Calu3 (cell line): ENCODE results near the gene FAM9C. TPM values are rescaled to one million over a fixed set of nuclear protein-coding genes. Genes with fewer than 3 reads are reported as not detected.
A peak's percentile ranks its signal among the peaks of the same experiment; 100 is the strongest.

Experiments
- BruUV-seq: library from RNA; stranded (reverse); fragments of 400-500 nt; replicated peaks from 2 replicates; lab custom pipeline; 2021; lab: Mats Ljungman, UMichigan
- CTCF ChIA-PET: fragments of 300-600 bp; sonication (Branson Sonifier 250); formaldehyde crosslinking; loops from one replicate; lab custom pipeline; 2022; ENCODE audit warnings: antibody characterized with exemption; lab: Charles Lee
- DNase-seq: peaks from one replicate; pipeline ENCODE4 v3.0.0; 2022
- H3K27ac Mint-ChIP-seq: one replicate; pipeline ENCODE4 v1.8.0; 2022; ENCODE audit warnings: mixed read lengths; ENCODE audit not compliant: unreplicated experiment
- H3K27me3 Mint-ChIP-seq: one replicate; pipeline ENCODE4 v1.8.0; 2022; ENCODE audit warnings: mixed read lengths; ENCODE audit not compliant: unreplicated experiment
- H3K36me3 Mint-ChIP-seq: one replicate; pipeline ENCODE4 v1.8.0; 2022; ENCODE audit warnings: mild to moderate bottlenecking, moderate library complexity, mixed read lengths; ENCODE audit not compliant: insufficient read depth, unreplicated experiment
- H3K4me1 Mint-ChIP-seq: one replicate; pipeline ENCODE4 v1.8.0; 2022; ENCODE audit warnings: mild to moderate bottlenecking, low read depth, mixed read lengths; ENCODE audit not compliant: unreplicated experiment
- H3K4me3 Mint-ChIP-seq: one replicate; pipeline ENCODE4 v1.8.0; 2022; ENCODE audit warnings: mild to moderate bottlenecking, low read depth, moderate library complexity, mixed read lengths; ENCODE audit not compliant: unreplicated experiment
- H3K9me3 Mint-ChIP-seq: one replicate; pipeline ENCODE4 v1.8.0; 2022; ENCODE audit warnings: low read depth, mixed read lengths; ENCODE audit not compliant: unreplicated experiment
- intact Hi-C: fragments of 100-400 bp; cut with micrococcal nuclease; formaldehyde crosslinking; loops from one replicate; pipeline ENCODE4 v1.10.0; 2022; ENCODE audit not compliant: unreplicated experiment
- total RNA-seq: library from RNA; stranded (reverse); gene quantifications from 2 replicates; pipeline ENCODE4 v1.2.3, GENCODE V29; 2022
- TF ChIP-seq, protein P1 (sequence below): fragments of 200-600 bp; IDR thresholded peaks from one replicate; pipeline ENCODE4 v1.8.0; 2022; ENCODE audit warnings: antibody characterized with exemption; ENCODE audit not compliant: unreplicated experiment

FAM9C gene
- total RNA-seq, 1 experiment from 2014 or later, result not detected

DNA sequence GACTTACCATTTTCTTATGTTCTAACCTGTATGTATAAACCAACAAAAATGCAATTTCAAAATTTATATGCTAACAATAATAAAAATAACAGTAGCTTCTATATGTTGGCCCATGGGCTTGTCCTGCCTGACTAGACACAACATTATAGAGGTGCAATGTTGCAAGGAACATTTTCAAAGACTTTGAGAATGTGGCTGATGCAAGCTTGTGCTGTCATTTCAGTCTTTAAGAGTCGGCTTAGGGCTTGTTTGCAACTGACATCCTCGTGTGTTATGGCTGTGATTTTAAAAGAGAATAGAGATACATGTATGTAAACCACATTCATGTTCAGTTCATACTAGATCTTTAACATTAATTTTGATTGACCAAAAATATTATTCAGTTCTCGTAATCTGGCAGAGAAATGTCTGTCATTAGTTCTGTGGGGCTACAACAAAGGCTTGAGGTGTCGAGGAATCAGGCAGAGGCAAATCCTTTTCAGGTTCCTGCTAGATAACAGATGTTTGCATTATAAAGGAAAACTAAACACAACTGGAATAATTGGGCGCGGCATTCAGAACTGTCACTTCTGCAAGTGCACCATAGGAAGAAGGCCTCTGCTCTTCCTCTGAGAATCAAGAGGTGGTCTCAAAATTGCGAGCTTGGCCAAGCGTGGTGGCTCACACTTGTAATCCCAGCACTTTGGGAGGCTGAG, 56.4 kb downstream of the FAM9C start:
- Mint-ChIP-seq H3K4me1 (peaks cover 55% of the 10 kb centered on the region), H3K27me3 (no peaks in the 10 kb centered on the region), H3K36me3 (peaks cover 45% of the 10 kb centered on the region), H3K4me3 (peak overlapping the region; percentile 30), H3K9me3 (peaks cover 9% of the 10 kb centered on the region), H3K27ac (peak overlapping the region; percentile 95)
- TSS peak; percentile 67 for BruUV-seq
- CTCF ChIA-PET, result no interaction called here
- TF ChIP-seq, protein P1, sequence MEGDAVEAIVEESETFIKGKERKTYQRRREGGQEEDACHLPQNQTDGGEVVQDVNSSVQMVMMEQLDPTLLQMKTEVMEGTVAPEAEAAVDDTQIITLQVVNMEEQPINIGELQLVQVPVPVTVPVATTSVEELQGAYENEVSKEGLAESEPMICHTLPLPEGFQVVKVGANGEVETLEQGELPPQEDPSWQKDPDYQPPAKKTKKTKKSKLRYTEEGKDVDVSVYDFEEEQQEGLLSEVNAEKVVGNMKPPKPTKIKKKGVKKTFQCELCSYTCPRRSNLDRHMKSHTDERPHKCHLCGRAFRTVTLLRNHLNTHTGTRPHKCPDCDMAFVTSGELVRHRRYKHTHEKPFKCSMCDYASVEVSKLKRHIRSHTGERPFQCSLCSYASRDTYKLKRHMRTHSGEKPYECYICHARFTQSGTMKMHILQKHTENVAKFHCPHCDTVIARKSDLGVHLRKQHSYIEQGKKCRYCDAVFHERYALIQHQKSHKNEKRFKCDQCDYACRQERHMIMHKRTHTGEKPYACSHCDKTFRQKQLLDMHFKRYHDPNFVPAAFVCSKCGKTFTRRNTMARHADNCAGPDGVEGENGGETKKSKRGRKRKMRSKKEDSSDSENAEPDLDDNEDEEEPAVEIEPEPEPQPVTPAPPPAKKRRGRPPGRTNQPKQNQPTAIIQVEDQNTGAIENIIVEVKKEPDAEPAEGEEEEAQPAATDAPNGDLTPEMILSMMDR, result no peak
- no peak for DNase-seq
- intact Hi-C loops, result loop anchor here (5.0 kb wide), 2 partner anchors 234 to 409 kb away; no protein-coding TSS in a partner anchor

DNA sequence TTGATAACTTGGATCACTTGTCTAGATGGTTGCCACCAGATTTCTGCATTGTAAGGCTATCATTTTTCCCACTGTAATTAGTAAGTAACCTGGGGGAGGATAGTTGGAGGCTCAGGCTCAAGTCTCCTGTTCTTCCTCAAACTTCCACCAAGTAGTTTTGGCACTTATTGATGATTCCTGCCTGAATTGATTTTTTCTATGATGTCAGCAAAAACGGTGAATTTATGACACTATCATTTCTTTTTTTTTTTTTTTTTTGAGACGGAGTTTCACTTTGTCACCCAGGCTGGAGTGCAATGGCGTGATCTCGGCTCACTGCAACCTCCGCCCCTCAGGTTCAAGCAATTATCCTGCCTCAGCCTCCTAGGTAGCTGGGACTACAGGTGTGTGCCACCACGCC, 57.1 kb downstream of the FAM9C start:
- DNase-seq, result no peak
- peak overlapping the region; percentile 95 for H3K27ac Mint-ChIP-seq
- H3K4me3 Mint-ChIP-seq, result peak overlapping the region; percentile 40
- CTCF ChIA-PET, result no interaction called here
- peaks cover 45% of the 10 kb centered on the region for H3K36me3 Mint-ChIP-seq
- intact Hi-C loops, result loop anchor here (5.0 kb wide), 2 partner anchors 235 to 410 kb away; no protein-coding TSS in a partner anchor
- H3K4me1 Mint-ChIP-seq, result peaks cover 62% of the 10 kb centered on the region
- H3K27me3 Mint-ChIP-seq, result no peaks in the 10 kb centered on the region
- TF ChIP-seq, protein P1, result no peak
- no TSS peak for BruUV-seq
- H3K9me3 Mint-ChIP-seq, result peaks cover 9% of the 10 kb centered on the region

DNA sequence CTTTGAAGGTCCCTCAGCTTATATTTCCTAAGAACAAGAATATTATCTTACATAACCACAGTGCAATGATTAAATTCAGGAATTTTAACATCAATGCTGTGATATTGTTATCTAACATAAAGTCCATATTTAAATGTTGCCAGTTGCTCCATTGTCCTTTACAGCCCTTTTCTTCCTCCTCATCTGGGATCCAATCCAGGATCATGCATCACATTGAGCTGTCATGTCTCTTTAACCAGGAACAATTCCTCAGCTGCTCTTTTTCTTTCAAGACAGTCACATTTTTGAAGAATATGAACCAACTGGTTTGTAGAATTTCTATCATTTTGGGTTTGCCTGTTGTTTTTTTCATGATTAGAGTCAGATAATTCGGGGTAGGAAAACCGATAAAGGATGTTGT, 57.5 kb downstream of the FAM9C start:
- CTCF ChIA-PET, result interaction anchor here (0.8 to 1.2 kb wide), 3 partner anchors 11 to 501 kb away, joined by 3 to 5 read pairs (median 4); no protein-coding TSS in a partner anchor
- H3K9me3 Mint-ChIP-seq, result peaks cover 9% of the 10 kb centered on the region
- H3K27ac Mint-ChIP-seq, result peak overlapping the region; percentile 95
- peaks cover 66% of the 10 kb centered on the region for H3K4me1 Mint-ChIP-seq
- no peak for DNase-seq
- BruUV-seq, result TSS peak; percentile 50
- H3K36me3 Mint-ChIP-seq, result peaks cover 44% of the 10 kb centered on the region
- intact Hi-C loops, result loop anchor here (5.0 kb wide), 2 partner anchors 235 to 410 kb away; no protein-coding TSS in a partner anchor
- TF ChIP-seq, protein P1, result no peak
- H3K27me3 Mint-ChIP-seq, result no peaks in the 10 kb centered on the region
- peak overlapping the region; percentile 40 for H3K4me3 Mint-ChIP-seq

GRCh38 chrX:12986164-12986779, 58.1 kb downstream of the FAM9C start:
- TF ChIP-seq, protein P1, result no peak
- peaks cover 66% of the 10 kb centered on the region for H3K4me1 Mint-ChIP-seq
- H3K27ac Mint-ChIP-seq, result peak overlapping the region; percentile 95
- H3K27me3 Mint-ChIP-seq, result no peaks in the 10 kb centered on the region
- peaks cover 38% of the 10 kb centered on the region for H3K36me3 Mint-ChIP-seq
- peak overlapping the region; percentile 40 for H3K4me3 Mint-ChIP-seq
- no peak for DNase-seq
- intact Hi-C loops, result loop anchor here (5.0 kb wide), 2 partner anchors 236 to 411 kb away; no protein-coding TSS in a partner anchor
- CTCF ChIA-PET, result interaction anchor here (0.8 to 1.2 kb wide), 3 partner anchors 10 to 502 kb away, joined by 3 to 5 read pairs (median 4); no protein-coding TSS in a partner anchor
- H3K9me3 Mint-ChIP-seq, result peaks cover 9% of the 10 kb centered on the region
- BruUV-seq, result no TSS peak

Other genes with a start within 250 kb of the FAM9C start
- gene TLR7, start 177.5 kb downstream of the FAM9C start, total RNA-seq, result not detected in 2 replicates
- gene TLR8, start 138.0 kb downstream of the FAM9C start, total RNA-seq, result not detected in 2 replicates
- 5,274 and 5,368 TPM in 2 replicates for gene TMSB4X, start 69.5 kb downstream of the FAM9C start, total RNA-seq